Measurements from ENCODE around the gene SCT.

Gene SCT

GRCh38 chr11:636511-637332 lies 9.7 kb upstream of the SCT start, which contains the start of gene DRD4:
Gene DRD4, plus strand, starts transcription at chr11:637269. Its CDS starts 36 bp downstream, at chr11:637305.
- no peak within 1 kb of the TSS for H3K27ac Mint-ChIP-seq

GRCh38 chr11:635945-636510 lies 9.0 kb upstream of the SCT start:
- Mint-ChIP-seq H3K36me3 (no peaks in the 10 kb centered on the region), H3K4me1 (ENCODE audit: low read depth) (peaks cover 11% of the 10 kb centered on the region), H3K27me3 (peaks cover 3% of the 10 kb centered on the region), H3K4me3 (peak overlapping the region; percentile 30), H3K27ac (no peak overlapping the region), H3K9me3 (ENCODE audit: low read depth) (no peaks in the 10 kb centered on the region)

More at GRCh38 chr11:636511-637332, 9.7 kb upstream of the SCT start, which contains the start of gene DRD4:
- Mint-ChIP-seq H3K9me3 (ENCODE audit: low read depth) (no peaks in the 10 kb centered on the region), H3K4me3 (peak within 1 kb of the TSS; percentile 46), H3K27me3 (peaks cover 3% of the 10 kb centered on the region), H3K36me3 (no peaks in the 10 kb centered on the region), H3K4me1 (ENCODE audit: low read depth) (peaks cover 11% of the 10 kb centered on the region)

GRCh38 chr11:630871-631270 lies 3.9 kb upstream of the SCT start:
- Mint-ChIP-seq H3K27ac (no peak overlapping the region), H3K9me3 (ENCODE audit: low read depth) (no peaks in the 10 kb centered on the region), H3K27me3 (peaks cover 7% of the 10 kb centered on the region), H3K4me3 (no peak overlapping the region), H3K4me1 (ENCODE audit: low read depth) (peaks cover 16% of the 10 kb centered on the region), H3K36me3 (peaks cover 5% of the 10 kb centered on the region)

GRCh38 chr11:629237-629583 lies 2.2 kb upstream of the SCT start:
- Mint-ChIP-seq H3K36me3 (peaks cover 5% of the 10 kb centered on the region), H3K27me3 (peaks cover 7% of the 10 kb centered on the region), H3K27ac (peak overlapping the region; percentile 38), H3K9me3 (ENCODE audit: low read depth) (no peaks in the 10 kb centered on the region), H3K4me3 (peak overlapping the region; percentile 60), H3K4me1 (ENCODE audit: low read depth) (peaks cover 16% of the 10 kb centered on the region)

- peaks cover 16% of the 10 kb centered on the region for H3K4me1 Mint-ChIP-seq (ENCODE audit: low read depth)
- no peak overlapping the region for H3K27ac Mint-ChIP-seq
- H3K36me3 Mint-ChIP-seq = peaks cover 5% of the 10 kb centered on the region
- H3K27me3 Mint-ChIP-seq = peaks cover 7% of the 10 kb centered on the region
- no peaks in the 10 kb centered on the region for H3K9me3 Mint-ChIP-seq (ENCODE audit: low read depth)
- peak overlapping the region; percentile 60 for H3K4me3 Mint-ChIP-seq
These were observed 1.1 kb upstream of the SCT start for GRCh38 chr11:628056-628455.

GRCh38 chr11:627308-627576 lies 261 bp upstream of the SCT start:
- H3K4me1 Mint-ChIP-seq (ENCODE audit: low read depth) = peaks cover 16% of the 10 kb centered on the region
- peaks cover 7% of the 10 kb centered on the region for H3K27me3 Mint-ChIP-seq

GRCh38 chr11:625636-626268 lies 1.2 kb downstream of the SCT start:
- H3K4me1 Mint-ChIP-seq (ENCODE audit: low read depth) = peaks cover 16% of the 10 kb centered on the region
- peaks cover 7% of the 10 kb centered on the region for H3K27me3 Mint-ChIP-seq
- no peaks in the 10 kb centered on the region for H3K9me3 Mint-ChIP-seq (ENCODE audit: low read depth)
- H3K27ac Mint-ChIP-seq = no peak overlapping the region
- H3K4me3 Mint-ChIP-seq = no peak overlapping the region
- peaks cover 5% of the 10 kb centered on the region for H3K36me3 Mint-ChIP-seq

More at GRCh38 chr11:627308-627576, 261 bp upstream of the SCT start:
- no peak overlapping the region for H3K27ac Mint-ChIP-seq
- H3K9me3 Mint-ChIP-seq (ENCODE audit: low read depth) = no peaks in the 10 kb centered on the region
- H3K4me3 Mint-ChIP-seq = no peak overlapping the region
- H3K36me3 Mint-ChIP-seq = peaks cover 5% of the 10 kb centered on the region

- Mint-ChIP-seq H3K9me3 (ENCODE audit: low read depth) (no peaks in the 10 kb centered on the region), H3K27ac (no peak within 1 kb of the TSS), H3K4me1 (ENCODE audit: low read depth) (peaks cover 16% of the 10 kb centered on the region), H3K27me3 (peaks cover 7% of the 10 kb centered on the region), H3K36me3 (peaks cover 5% of the 10 kb centered on the region), H3K4me3 (no peak within 1 kb of the TSS)
These were observed 2.0 kb downstream of the SCT start, which contains the start of gene CDHR5 for GRCh38 chr11:624705-625635. Gene CDHR5, minus strand, starts transcription at chr11:624955. Its CDS starts 53 bp downstream, at chr11:624902.

- peaks cover 10% of the 10 kb centered on the region for H3K4me1 Mint-ChIP-seq (ENCODE audit: low read depth)
- peaks cover 3% of the 10 kb centered on the region for H3K36me3 Mint-ChIP-seq
- no peak overlapping the region for H3K27ac Mint-ChIP-seq
- H3K9me3 Mint-ChIP-seq (ENCODE audit: low read depth) = no peaks in the 10 kb centered on the region
- no peak overlapping the region for H3K4me3 Mint-ChIP-seq
- peaks cover 4% of the 10 kb centered on the region for H3K27me3 Mint-ChIP-seq
These were observed 2.8 kb downstream of the SCT start for GRCh38 chr11:623999-624704.

GRCh38 chr11:623349-623869 lies 3.6 kb downstream of the SCT start:
- Mint-ChIP-seq H3K9me3 (ENCODE audit: low read depth) (no peaks in the 10 kb centered on the region), H3K4me3 (no peak overlapping the region), H3K27me3 (peaks cover 2% of the 10 kb centered on the region), H3K36me3 (peaks cover under 1% of the 10 kb centered on the region), H3K27ac (no peak overlapping the region), H3K4me1 (ENCODE audit: low read depth) (peaks cover 3% of the 10 kb centered on the region)

GRCh38 chr11:621838-622237 lies 5.1 kb downstream of the SCT start:
- no peaks in the 10 kb centered on the region for H3K27me3 Mint-ChIP-seq

GRCh38 chr11:620935-621814 lies 5.8 kb downstream of the SCT start:
- no peaks in the 10 kb centered on the region for H3K27me3 Mint-ChIP-seq

More at GRCh38 chr11:621838-622237, 5.1 kb downstream of the SCT start:
- no peak overlapping the region for H3K4me3 Mint-ChIP-seq
- H3K9me3 Mint-ChIP-seq (ENCODE audit: low read depth) = no peaks in the 10 kb centered on the region
- H3K4me1 Mint-ChIP-seq (ENCODE audit: low read depth) = no peaks in the 10 kb centered on the region
- H3K27ac Mint-ChIP-seq = no peak overlapping the region
- H3K36me3 Mint-ChIP-seq = no peaks in the 10 kb centered on the region

GRCh38 chr11:620201-620600 lies 6.8 kb downstream of the SCT start:
- Mint-ChIP-seq H3K27me3 (no peaks in the 10 kb centered on the region), H3K36me3 (no peaks in the 10 kb centered on the region), H3K4me1 (ENCODE audit: low read depth) (peaks cover 2% of the 10 kb centered on the region), H3K4me3 (no peak overlapping the region), H3K27ac (no peak overlapping the region), H3K9me3 (ENCODE audit: low read depth) (no peaks in the 10 kb centered on the region)

More at GRCh38 chr11:620935-621814, 5.8 kb downstream of the SCT start:
- no peaks in the 10 kb centered on the region for H3K9me3 Mint-ChIP-seq (ENCODE audit: low read depth)
- no peaks in the 10 kb centered on the region for H3K36me3 Mint-ChIP-seq
- H3K4me1 Mint-ChIP-seq (ENCODE audit: low read depth) = no peaks in the 10 kb centered on the region
- no peak overlapping the region for H3K4me3 Mint-ChIP-seq
- no peak overlapping the region for H3K27ac Mint-ChIP-seq

Data from activated naive CD8-positive, alpha-beta T cell (primary cell).